ENCODE data around the gene INPP5E.

GRCh38 chr9:136433849-136434579, 5.6 kb downstream of the INPP5E start:
- TF ChIP-seq, protein P1, sequence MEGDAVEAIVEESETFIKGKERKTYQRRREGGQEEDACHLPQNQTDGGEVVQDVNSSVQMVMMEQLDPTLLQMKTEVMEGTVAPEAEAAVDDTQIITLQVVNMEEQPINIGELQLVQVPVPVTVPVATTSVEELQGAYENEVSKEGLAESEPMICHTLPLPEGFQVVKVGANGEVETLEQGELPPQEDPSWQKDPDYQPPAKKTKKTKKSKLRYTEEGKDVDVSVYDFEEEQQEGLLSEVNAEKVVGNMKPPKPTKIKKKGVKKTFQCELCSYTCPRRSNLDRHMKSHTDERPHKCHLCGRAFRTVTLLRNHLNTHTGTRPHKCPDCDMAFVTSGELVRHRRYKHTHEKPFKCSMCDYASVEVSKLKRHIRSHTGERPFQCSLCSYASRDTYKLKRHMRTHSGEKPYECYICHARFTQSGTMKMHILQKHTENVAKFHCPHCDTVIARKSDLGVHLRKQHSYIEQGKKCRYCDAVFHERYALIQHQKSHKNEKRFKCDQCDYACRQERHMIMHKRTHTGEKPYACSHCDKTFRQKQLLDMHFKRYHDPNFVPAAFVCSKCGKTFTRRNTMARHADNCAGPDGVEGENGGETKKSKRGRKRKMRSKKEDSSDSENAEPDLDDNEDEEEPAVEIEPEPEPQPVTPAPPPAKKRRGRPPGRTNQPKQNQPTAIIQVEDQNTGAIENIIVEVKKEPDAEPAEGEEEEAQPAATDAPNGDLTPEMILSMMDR (IDR thresholded peaks at IDR 0.05; ENCODE audit: low read length) = no peak
- TF ChIP-seq EZH2 (IDR thresholded peaks at IDR 0.05; ENCODE audit: borderline replicate concordance, low read length) = no peak
